Right lobe of liver (tissue), 4 donors: ENCODE results near the gene TLX1.

Source experiments
- CTCF ChIP-seq, 4 donors: fragments of 200-600 bp in 3 of 4; fragments of 450-650 bp in 1 of 4; IDR thresholded peaks; one replicate each; pipeline versions ENCODE4 v1.5.1 to v1.8.0; 2016 to 2022; ENCODE audit warnings: antibody characterized with exemption in 4 of 4, mild to moderate bottlenecking in 2 of 4
- POLR2A ChIP-seq: fragments of 450-650 bp; IDR thresholded peaks from one replicate; pipeline ENCODE4 v1.6.1; 2017; ENCODE audit warnings: antibody characterized with exemption, mild to moderate bottlenecking
- donor health status: DM: no; HTN: no; CAD: no.
- donor health status: DM: no; HTN: no; CAD: no.
- donor health status: DM: no; HTN: yes; CAD: no.

GRCh38 chr10:101145145-101145544 lies 14.0 kb downstream of the TLX1 start:
- TF ChIP-seq CTCF (IDR thresholded peaks at IDR 0.05): no peak
- TF ChIP-seq POLR2A: no peak
